H1 (cell line): ENCODE data around the gene PALS2. TPM values are rescaled to one million over a fixed set of nuclear protein-coding genes. Genes with fewer than 3 reads are reported as not detected.

Source experiments
- BRCA1 ChIP-seq: IDR thresholded peaks from 2 replicates; pipeline ENCODE4 v1.6.1; 2012; ENCODE audit warnings: low read depth, low read length, improper control_type of control experiment
- CHD1 ChIP-seq: IDR thresholded peaks from 2 replicates; pipeline ENCODE4 v1.6.1; 2012; ENCODE audit warnings: low read depth, low read length, improper control_type of control experiment
- CREB1 ChIP-seq: IDR thresholded peaks from 2 replicates; pipeline ENCODE4 v1.6.1; 2012; ENCODE audit warnings: inconsistent platforms
- HDAC2 ChIP-seq, 2 experiments: fragments of 300-600 bp in 1 of 2; sonication (generic) in 1 of 2; IDR thresholded peaks; 2 replicates each; pipeline ENCODE4 v1.6.1; 2011 to 2012; ENCODE audit warnings: low read depth in 2 of 2, low read length in 2 of 2, mild to moderate bottlenecking in 2 of 2, moderate library complexity in 2 of 2, borderline replicate concordance in 1 of 2, inconsistent platforms in 1 of 2
- JUN ChIP-seq: IDR thresholded peaks from 2 replicates; pipeline ENCODE4 v1.6.1; 2011; ENCODE audit warnings: low read depth, mild to moderate bottlenecking, improper control_type of control experiment, low read length
- NRF1 ChIP-seq: IDR thresholded peaks from 2 replicates; pipeline ENCODE4 v1.6.1; 2011; ENCODE audit warnings: mild to moderate bottlenecking, low read depth, low read length, improper control_type of control experiment
- RBBP5 ChIP-seq: IDR thresholded peaks from 2 replicates; pipeline ENCODE4 v1.7.1; 2012; ENCODE audit warnings: low read depth, mild to moderate bottlenecking, inconsistent platforms, low read length, moderate library complexity, borderline replicate concordance
- SP1 ChIP-seq: IDR thresholded peaks from 2 replicates; pipeline ENCODE4 v1.6.1; 2011; ENCODE audit warnings: low read depth, low read length
- SP4 ChIP-seq: IDR thresholded peaks from 2 replicates; pipeline ENCODE4 v1.6.1; 2012; ENCODE audit warnings: low read length, inconsistent platforms
- SUZ12 ChIP-seq: fragments of 200-600 bp; sonication (generic); IDR thresholded peaks from 2 replicates; pipeline ENCODE4 v1.6.1; 2012; ENCODE audit warnings: mild to moderate bottlenecking, inconsistent platforms, low read length, moderate library complexity, mixed read lengths
- TBP ChIP-seq: IDR thresholded peaks from 2 replicates; pipeline ENCODE4 v1.6.1; 2011; ENCODE audit warnings: low read depth, low read length, improper control_type of control experiment
- polyA plus RNA-seq, 7 experiments: library from polyadenylated mRNA; depleted of rRNA in 3 of 7; stranded (reverse) in 5 of 7; unstranded in 2 of 7; fragments of >200 nt in 5 of 7; fragments of 200-250 nt in 2 of 7; gene quantifications; 1 replicate in 5 of 7; 2 replicates in 1 of 7; 4 replicates in 1 of 7; pipeline versions ENCODE4 v1.2.1 to v1.2.3, GENCODE V29; 2011 to 2013; ENCODE audit warnings: missing spikeins in 2 of 7, mixed read lengths in 2 of 7
- total RNA-seq: library from RNA; stranded (reverse); fragmentation: NEBNext Ultra II Directional; extraction: Animal tissue kit (Norgen Biotek cat#: 25700); gene quantifications from 2 replicates; pipeline ENCODE4 v1.2.1, GENCODE V29; 2021
- TF ChIP-seq, protein P1 (sequence below): fragments of 300-600 bp; sonication (generic); IDR thresholded peaks from 2 replicates; pipeline ENCODE4 v1.7.1; 2012; ENCODE audit warnings: low read length, moderate library complexity, mild to moderate bottlenecking, inconsistent platforms; ENCODE audit not compliant: insufficient replicate concordance

The PALS2 gene
- total and polyA plus RNA-seq, 2 of the 8 experiments (the other 6 are each of a cell fraction or from before 2014, with no cell fraction given): 10.4 to 98.3 TPM

DNA sequence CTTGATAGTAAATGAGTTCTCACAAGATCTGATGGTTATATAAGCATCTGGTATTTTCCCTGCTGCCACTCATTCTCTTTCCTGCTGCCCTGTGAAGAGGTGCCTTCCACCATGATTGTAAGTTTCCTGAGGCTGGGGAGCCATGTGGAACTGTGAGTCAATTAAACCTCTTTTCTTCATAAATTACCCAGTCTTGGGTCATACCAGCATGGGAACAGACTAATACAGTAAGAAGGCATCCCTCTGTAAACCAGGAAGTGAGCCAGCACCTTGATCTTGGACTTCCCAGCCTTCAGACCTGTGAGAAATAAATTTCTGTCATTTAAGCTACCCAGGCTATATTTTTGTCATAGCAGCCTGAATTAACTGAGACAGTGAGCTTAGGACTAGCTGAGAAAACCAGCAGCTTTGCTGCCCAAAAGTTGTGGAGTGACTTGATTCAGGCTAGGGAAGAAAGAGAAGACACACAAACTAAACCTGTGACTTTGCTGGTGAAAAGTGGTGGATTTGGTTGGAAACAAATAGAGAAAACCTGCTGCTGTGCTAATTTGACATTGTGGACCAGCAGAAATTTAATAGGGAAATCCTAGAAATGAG lies 29.7 kb downstream of the PALS2 start (continued):
- TF ChIP-seq, protein P1, sequence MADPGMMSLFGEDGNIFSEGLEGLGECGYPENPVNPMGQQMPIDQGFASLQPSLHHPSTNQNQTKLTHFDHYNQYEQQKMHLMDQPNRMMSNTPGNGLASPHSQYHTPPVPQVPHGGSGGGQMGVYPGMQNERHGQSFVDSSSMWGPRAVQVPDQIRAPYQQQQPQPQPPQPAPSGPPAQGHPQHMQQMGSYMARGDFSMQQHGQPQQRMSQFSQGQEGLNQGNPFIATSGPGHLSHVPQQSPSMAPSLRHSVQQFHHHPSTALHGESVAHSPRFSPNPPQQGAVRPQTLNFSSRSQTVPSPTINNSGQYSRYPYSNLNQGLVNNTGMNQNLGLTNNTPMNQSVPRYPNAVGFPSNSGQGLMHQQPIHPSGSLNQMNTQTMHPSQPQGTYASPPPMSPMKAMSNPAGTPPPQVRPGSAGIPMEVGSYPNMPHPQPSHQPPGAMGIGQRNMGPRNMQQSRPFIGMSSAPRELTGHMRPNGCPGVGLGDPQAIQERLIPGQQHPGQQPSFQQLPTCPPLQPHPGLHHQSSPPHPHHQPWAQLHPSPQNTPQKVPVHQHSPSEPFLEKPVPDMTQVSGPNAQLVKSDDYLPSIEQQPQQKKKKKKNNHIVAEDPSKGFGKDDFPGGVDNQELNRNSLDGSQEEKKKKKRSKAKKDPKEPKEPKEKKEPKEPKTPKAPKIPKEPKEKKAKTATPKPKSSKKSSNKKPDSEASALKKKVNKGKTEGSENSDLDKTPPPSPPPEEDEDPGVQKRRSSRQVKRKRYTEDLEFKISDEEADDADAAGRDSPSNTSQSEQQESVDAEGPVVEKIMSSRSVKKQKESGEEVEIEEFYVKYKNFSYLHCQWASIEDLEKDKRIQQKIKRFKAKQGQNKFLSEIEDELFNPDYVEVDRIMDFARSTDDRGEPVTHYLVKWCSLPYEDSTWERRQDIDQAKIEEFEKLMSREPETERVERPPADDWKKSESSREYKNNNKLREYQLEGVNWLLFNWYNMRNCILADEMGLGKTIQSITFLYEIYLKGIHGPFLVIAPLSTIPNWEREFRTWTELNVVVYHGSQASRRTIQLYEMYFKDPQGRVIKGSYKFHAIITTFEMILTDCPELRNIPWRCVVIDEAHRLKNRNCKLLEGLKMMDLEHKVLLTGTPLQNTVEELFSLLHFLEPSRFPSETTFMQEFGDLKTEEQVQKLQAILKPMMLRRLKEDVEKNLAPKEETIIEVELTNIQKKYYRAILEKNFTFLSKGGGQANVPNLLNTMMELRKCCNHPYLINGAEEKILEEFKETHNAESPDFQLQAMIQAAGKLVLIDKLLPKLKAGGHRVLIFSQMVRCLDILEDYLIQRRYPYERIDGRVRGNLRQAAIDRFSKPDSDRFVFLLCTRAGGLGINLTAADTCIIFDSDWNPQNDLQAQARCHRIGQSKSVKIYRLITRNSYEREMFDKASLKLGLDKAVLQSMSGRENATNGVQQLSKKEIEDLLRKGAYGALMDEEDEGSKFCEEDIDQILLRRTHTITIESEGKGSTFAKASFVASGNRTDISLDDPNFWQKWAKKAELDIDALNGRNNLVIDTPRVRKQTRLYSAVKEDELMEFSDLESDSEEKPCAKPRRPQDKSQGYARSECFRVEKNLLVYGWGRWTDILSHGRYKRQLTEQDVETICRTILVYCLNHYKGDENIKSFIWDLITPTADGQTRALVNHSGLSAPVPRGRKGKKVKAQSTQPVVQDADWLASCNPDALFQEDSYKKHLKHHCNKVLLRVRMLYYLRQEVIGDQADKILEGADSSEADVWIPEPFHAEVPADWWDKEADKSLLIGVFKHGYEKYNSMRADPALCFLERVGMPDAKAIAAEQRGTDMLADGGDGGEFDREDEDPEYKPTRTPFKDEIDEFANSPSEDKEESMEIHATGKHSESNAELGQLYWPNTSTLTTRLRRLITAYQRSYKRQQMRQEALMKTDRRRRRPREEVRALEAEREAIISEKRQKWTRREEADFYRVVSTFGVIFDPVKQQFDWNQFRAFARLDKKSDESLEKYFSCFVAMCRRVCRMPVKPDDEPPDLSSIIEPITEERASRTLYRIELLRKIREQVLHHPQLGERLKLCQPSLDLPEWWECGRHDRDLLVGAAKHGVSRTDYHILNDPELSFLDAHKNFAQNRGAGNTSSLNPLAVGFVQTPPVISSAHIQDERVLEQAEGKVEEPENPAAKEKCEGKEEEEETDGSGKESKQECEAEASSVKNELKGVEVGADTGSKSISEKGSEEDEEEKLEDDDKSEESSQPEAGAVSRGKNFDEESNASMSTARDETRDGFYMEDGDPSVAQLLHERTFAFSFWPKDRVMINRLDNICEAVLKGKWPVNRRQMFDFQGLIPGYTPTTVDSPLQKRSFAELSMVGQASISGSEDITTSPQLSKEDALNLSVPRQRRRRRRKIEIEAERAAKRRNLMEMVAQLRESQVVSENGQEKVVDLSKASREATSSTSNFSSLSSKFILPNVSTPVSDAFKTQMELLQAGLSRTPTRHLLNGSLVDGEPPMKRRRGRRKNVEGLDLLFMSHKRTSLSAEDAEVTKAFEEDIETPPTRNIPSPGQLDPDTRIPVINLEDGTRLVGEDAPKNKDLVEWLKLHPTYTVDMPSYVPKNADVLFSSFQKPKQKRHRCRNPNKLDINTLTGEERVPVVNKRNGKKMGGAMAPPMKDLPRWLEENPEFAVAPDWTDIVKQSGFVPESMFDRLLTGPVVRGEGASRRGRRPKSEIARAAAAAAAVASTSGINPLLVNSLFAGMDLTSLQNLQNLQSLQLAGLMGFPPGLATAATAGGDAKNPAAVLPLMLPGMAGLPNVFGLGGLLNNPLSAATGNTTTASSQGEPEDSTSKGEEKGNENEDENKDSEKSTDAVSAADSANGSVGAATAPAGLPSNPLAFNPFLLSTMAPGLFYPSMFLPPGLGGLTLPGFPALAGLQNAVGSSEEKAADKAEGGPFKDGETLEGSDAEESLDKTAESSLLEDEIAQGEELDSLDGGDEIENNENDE: no peak
- TF ChIP-seq TBP (no peak), CHD1 (no peak), JUN (no peak), CREB1 (no peak), BRCA1 (no peak), SP1 (no peak), SUZ12 (no peak), SP4 (no peak), HDAC2 (IDR thresholded peaks at IDR 0.05; ENCODE audit: borderline replicate concordance in 1 of 2, low read depth in 2 of 2, low read length in 2 of 2) (no peak), NRF1 (no peak), RBBP5 (no peak)
- TF ChIP-seq, all 59 proteins: peak for 0
